Measurements from ENCODE around the gene JMJD8.

JMJD8 gene

GRCh38 chr16:684071-684794 lies at the start of gene JMJD8:
JMJD8 (minus strand) TSS chr16:684334; CDS start chr16:684319, 15 bp downstream.
- Mint-ChIP-seq H3K4me1 (ENCODE audit: low read depth) (peaks cover 72% of the 10 kb centered on the region), H3K27me3 (no peaks in the 10 kb centered on the region), H3K9me3 (no peaks in the 10 kb centered on the region), H3K4me3 (peak within 1 kb of the TSS; percentile 84), H3K36me3 (ENCODE audit: low read depth) (peaks cover 71% of the 10 kb centered on the region), H3K27ac (peak within 1 kb of the TSS; percentile 87)
- intact Hi-C loops (cut with micrococcal nuclease): no loop called here

- Mint-ChIP-seq H3K4me1 (ENCODE audit: low read depth) (no peaks in the 10 kb centered on the region), H3K4me3 (no peak overlapping the region), H3K27me3 (peaks cover 9% of the 10 kb centered on the region), H3K27ac (no peak overlapping the region), H3K36me3 (ENCODE audit: low read depth) (peaks cover 83% of the 10 kb centered on the region), H3K9me3 (no peaks in the 10 kb centered on the region)
- intact Hi-C loops (cut with micrococcal nuclease): no loop called here
These were observed 49.5 kb upstream of the JMJD8 start for GRCh38 chr16:733382-734207.

- H3K4me3 Mint-ChIP-seq: no peak overlapping the region
- no peaks in the 10 kb centered on the region for H3K4me1 Mint-ChIP-seq (ENCODE audit: low read depth)
- H3K9me3 Mint-ChIP-seq: no peaks in the 10 kb centered on the region
- peaks cover 12% of the 10 kb centered on the region for H3K27me3 Mint-ChIP-seq
- peaks cover 76% of the 10 kb centered on the region for H3K36me3 Mint-ChIP-seq (ENCODE audit: low read depth)
- H3K27ac Mint-ChIP-seq: no peak overlapping the region
- intact Hi-C loops (cut with micrococcal nuclease): no loop called here
These were observed 48.8 kb upstream of the JMJD8 start for GRCh38 chr16:732936-733335.

GRCh38 chr16:732332-732731 lies 48.2 kb upstream of the JMJD8 start:
- Mint-ChIP-seq H3K27me3 (peaks cover 12% of the 10 kb centered on the region), H3K4me3 (no peak overlapping the region), H3K36me3 (ENCODE audit: low read depth) (peaks cover 70% of the 10 kb centered on the region), H3K4me1 (ENCODE audit: low read depth) (no peaks in the 10 kb centered on the region), H3K9me3 (no peaks in the 10 kb centered on the region), H3K27ac (no peak overlapping the region)
- intact Hi-C loops (cut with micrococcal nuclease): no loop called here

- Mint-ChIP-seq H3K27ac (no peak overlapping the region), H3K4me3 (no peak overlapping the region), H3K27me3 (peaks cover 20% of the 10 kb centered on the region), H3K36me3 (ENCODE audit: low read depth) (peaks cover 56% of the 10 kb centered on the region), H3K4me1 (ENCODE audit: low read depth) (no peaks in the 10 kb centered on the region), H3K9me3 (no peaks in the 10 kb centered on the region)
- intact Hi-C loops (cut with micrococcal nuclease): no loop called here
These were observed 46.8 kb upstream of the JMJD8 start for GRCh38 chr16:730666-731509.

- H3K4me3 Mint-ChIP-seq: no peak overlapping the region
These were observed 45.9 kb upstream of the JMJD8 start for GRCh38 chr16:729768-730665.

GRCh38 chr16:728890-729744 lies 45.0 kb upstream of the JMJD8 start:
- intact Hi-C loops (cut with micrococcal nuclease): no loop called here
- Mint-ChIP-seq H3K9me3 (no peaks in the 10 kb centered on the region), H3K27me3 (peaks cover 31% of the 10 kb centered on the region), H3K27ac (no peak overlapping the region), H3K4me1 (ENCODE audit: low read depth) (peaks cover 6% of the 10 kb centered on the region), H3K4me3 (no peak overlapping the region), H3K36me3 (ENCODE audit: low read depth) (peaks cover 38% of the 10 kb centered on the region)

More at GRCh38 chr16:729768-730665, 45.9 kb upstream of the JMJD8 start:
- Mint-ChIP-seq H3K27ac (no peak overlapping the region), H3K4me1 (ENCODE audit: low read depth) (peaks cover 3% of the 10 kb centered on the region), H3K9me3 (no peaks in the 10 kb centered on the region), H3K36me3 (ENCODE audit: low read depth) (peaks cover 47% of the 10 kb centered on the region), H3K27me3 (peaks cover 29% of the 10 kb centered on the region)
- intact Hi-C loops (cut with micrococcal nuclease): no loop called here

GRCh38 chr16:728131-728889 lies 44.2 kb upstream of the JMJD8 start:
- H3K27me3 Mint-ChIP-seq: peaks cover 31% of the 10 kb centered on the region
- peaks cover 35% of the 10 kb centered on the region for H3K36me3 Mint-ChIP-seq (ENCODE audit: low read depth)
- intact Hi-C loops (cut with micrococcal nuclease): no loop called here
- H3K27ac Mint-ChIP-seq: no peak overlapping the region
- H3K4me1 Mint-ChIP-seq (ENCODE audit: low read depth): peaks cover 6% of the 10 kb centered on the region
- H3K4me3 Mint-ChIP-seq: peak overlapping the region; percentile 40
- H3K9me3 Mint-ChIP-seq: no peaks in the 10 kb centered on the region

GRCh38 chr16:727291-727977 lies 43.3 kb upstream of the JMJD8 start:
- intact Hi-C loops (cut with micrococcal nuclease): no loop called here
- no peak overlapping the region for H3K27ac Mint-ChIP-seq
- H3K36me3 Mint-ChIP-seq (ENCODE audit: low read depth): peaks cover 35% of the 10 kb centered on the region
- peaks cover 13% of the 10 kb centered on the region for H3K4me1 Mint-ChIP-seq (ENCODE audit: low read depth)
- peaks cover 31% of the 10 kb centered on the region for H3K27me3 Mint-ChIP-seq
- H3K9me3 Mint-ChIP-seq: no peaks in the 10 kb centered on the region
- H3K4me3 Mint-ChIP-seq: peak overlapping the region; percentile 64

- Mint-ChIP-seq H3K9me3 (no peaks in the 10 kb centered on the region), H3K4me1 (ENCODE audit: low read depth) (peaks cover 20% of the 10 kb centered on the region), H3K36me3 (ENCODE audit: low read depth) (peaks cover 29% of the 10 kb centered on the region), H3K4me3 (peak within 1 kb of the TSS; percentile 73), H3K27ac (no peak within 1 kb of the TSS), H3K27me3 (peaks cover 31% of the 10 kb centered on the region)
- intact Hi-C loops (cut with micrococcal nuclease): no loop called here
These were observed 42.5 kb upstream of the JMJD8 start, which contains the start of the genes CCDC78 and HAGHL for GRCh38 chr16:726438-727290. CCDC78 (minus strand) TSS chr16:726443; CDS start chr16:726367, 76 bp downstream. HAGHL (plus strand) TSS chr16:727106; CDS start chr16:727510, 404 bp downstream.

- intact Hi-C loops (cut with micrococcal nuclease): no loop called here
- Mint-ChIP-seq H3K36me3 (ENCODE audit: low read depth) (peaks cover 25% of the 10 kb centered on the region), H3K27ac (no peak overlapping the region), H3K9me3 (no peaks in the 10 kb centered on the region), H3K27me3 (peaks cover 31% of the 10 kb centered on the region), H3K4me1 (ENCODE audit: low read depth) (peaks cover 21% of the 10 kb centered on the region), H3K4me3 (peak overlapping the region; percentile 73)
These were observed 42.0 kb upstream of the JMJD8 start for GRCh38 chr16:726188-726437.
